NCI-H748 (cell line): ENCODE measurements around the gene PNLDC1.
"Not testable (repeated sequence)": the region's sequence is repeated elsewhere in the genome, so short reads cannot be mapped to it uniquely, and the experiment has no call there.

Experiments used
- DNase-seq: peaks from one replicate; lab custom pipeline; 2025; ENCODE audit not compliant: unreplicated experiment; lab: John Stamatoyannopoulos, UW

Gene PNLDC1

GRCh38 chr6:159844737-159845645, 44.9 kb downstream of the PNLDC1 start:
- no peak for DNase-seq

GRCh38 chr6:159848552-159848951, 48.5 kb downstream of the PNLDC1 start:
- not testable (repeated sequence) for DNase-seq

- DNase-seq: not testable (repeated sequence)
Measured at GRCh38 chr6:159849851-159850250, 49.8 kb downstream of the PNLDC1 start.

- DNase-seq: no peak
Measured at GRCh38 chr6:159852877-159853276, 52.8 kb downstream of the PNLDC1 start.

- no peak for DNase-seq
Measured at GRCh38 chr6:159853754-159854153, 53.7 kb downstream of the PNLDC1 start.

GRCh38 chr6:159854959-159855358, 54.9 kb downstream of the PNLDC1 start:
- no peak for DNase-seq

- no peak for DNase-seq
Measured at GRCh38 chr6:159858259-159858658, 58.2 kb downstream of the PNLDC1 start.

- DNase-seq: no peak
Measured at GRCh38 chr6:159860482-159860881, 60.4 kb downstream of the PNLDC1 start.

GRCh38 chr6:159862103-159862502, 62.0 kb downstream of the PNLDC1 start:
- no peak for DNase-seq

GRCh38 chr6:159863341-159863740, 63.3 kb downstream of the PNLDC1 start:
- DNase-seq: peak; percentile 50

- DNase-seq: no peak
Measured at GRCh38 chr6:159865226-159865920, 65.3 kb downstream of the PNLDC1 start.

- no peak for DNase-seq
Measured at GRCh38 chr6:159866286-159867247, 66.5 kb downstream of the PNLDC1 start.
